Measurements from ENCODE around the gene PTPN14. TPM values are rescaled to one million over a fixed set of nuclear protein-coding genes. Genes with fewer than 3 reads are reported as not detected.
"Not testable (repeated sequence)": the region's sequence is repeated elsewhere in the genome, so short reads cannot be mapped to it uniquely, and the experiment has no call there.

The PTPN14 gene
- total RNA-seq, 1 experiment from 2014 or later: 76.4 TPM

- no peak overlapping the region for H4K91ac ChIP-seq (ENCODE audit: insufficient read length, low read depth, low read length)
- no peak for TF ChIP-seq CTCF (conservative IDR thresholded peaks at IDR 0.05)
- H4K20me1 ChIP-seq (ENCODE audit: control insufficient read depth, insufficient read depth, insufficient read length): no peaks in the 10 kb centered on the region
- Mint-ChIP-seq H3K36me3 (ENCODE audit: insufficient read depth in 1 of 3, low read depth in 3 of 3) (peaks cover 0 to 12% (median 4%) of the 10 kb centered on the region in 3 experiments; a peak in 3 of 7 replicates), H3K9me3 (no peaks in the 10 kb centered on the region), H3K27me3 (ENCODE audit: low read depth) (no peaks in the 10 kb centered on the region), H3K27ac (peak overlapping the region in 1 of 3 experiments; percentile 81; a peak in 1 of 7 replicates), H3K4me1 (peaks cover 42 to 52% of the 10 kb centered on the region in 2 experiments), H3K4me3 (no peak overlapping the region)
- no peak overlapping the region for H3K23ac ChIP-seq (ENCODE audit: insufficient read length, low read depth, low read length)
- no peak overlapping the region for H3T11ph ChIP-seq (ENCODE audit: low read length)
- H3K9me3 ChIP-seq (ENCODE audit: control insufficient read depth, low read depth, low read length): no peaks in the 10 kb centered on the region
- no peak for DNase-seq
- H2AK5ac ChIP-seq (ENCODE audit: insufficient read length, low read length): no peak overlapping the region
- no peak overlapping the region for H3K4me2 ChIP-seq (ENCODE audit: insufficient read depth, insufficient read length, low read length)
- no peaks in the 10 kb centered on the region for H3K27me3 ChIP-seq (ENCODE audit: insufficient read depth, low read length)
- no peak overlapping the region for H2BK120ac ChIP-seq (ENCODE audit: low read depth, low read length, poor library complexity, severe bottlenecking)
- no peak overlapping the region for H3K4ac ChIP-seq (ENCODE audit: low read depth, low read length)
- no peak overlapping the region for H2BK5ac ChIP-seq (ENCODE audit: insufficient read length, low read length)
- H3K18ac ChIP-seq (ENCODE audit: insufficient read length, low read depth, low read length): no peak overlapping the region
- H2BK12ac ChIP-seq (ENCODE audit: insufficient read length, low read depth, low read length): no peak overlapping the region
- no peak overlapping the region for H3K14ac ChIP-seq (ENCODE audit: insufficient read depth, low read length)
- no peak overlapping the region for H3K27ac ChIP-seq (ENCODE audit: insufficient read length, low read depth, low read length)
- H3K4me1 ChIP-seq (ENCODE audit: insufficient read depth, low read length): peaks cover 3% of the 10 kb centered on the region; the same call in 1 of the 2 replicates
- H2AFZ ChIP-seq (ENCODE audit: low read length): no peak overlapping the region
- no peaks in the 10 kb centered on the region for H3K23me2 ChIP-seq (ENCODE audit: insufficient read length, low read depth, low read length, poor library complexity, severe bottlenecking)
- no peak overlapping the region for H4K8ac ChIP-seq (replicated peaks; ENCODE audit: insufficient read length, low read depth, low read length)
- no peak overlapping the region for H2BK20ac ChIP-seq (ENCODE audit: low read depth, low read length, poor library complexity, severe bottlenecking)
- peaks cover 14% of the 10 kb centered on the region; the same call in 1 of the 2 replicates for H3K79me2 ChIP-seq (ENCODE audit: insufficient read depth, low read length)
- no CpG with 5 or more reads among the region's 5 CpGs for WGBS (ENCODE audit: extremely low coverage, insufficient read length, low lambda C conversion rate)
- no peak overlapping the region for H3K9ac ChIP-seq (ENCODE audit: extremely low read depth, insufficient read length, low read length)
- no peak overlapping the region for H3K56ac ChIP-seq (ENCODE audit: insufficient read length, low read depth, low read length)
- no peak overlapping the region for H4K5ac ChIP-seq (ENCODE audit: insufficient read length, low read depth, low read length)
- no peaks in the 10 kb centered on the region for H3K79me1 ChIP-seq (ENCODE audit: insufficient read depth, low read depth, low read length, poor library complexity, severe bottlenecking)
- H2BK15ac ChIP-seq (ENCODE audit: low read depth, low read length): no peak overlapping the region
Observed at GRCh38 chr1:214485151-214485550, 66.3 kb downstream of the PTPN14 start.

- not testable (repeated sequence) for H2AK5ac ChIP-seq (ENCODE audit: insufficient read length, low read length); H3K23ac ChIP-seq (ENCODE audit: insufficient read length, low read depth, low read length); H3K9ac ChIP-seq (ENCODE audit: extremely low read depth, insufficient read length, low read length); H3T11ph ChIP-seq (ENCODE audit: low read length); DNase-seq; H3K79me1 ChIP-seq (ENCODE audit: insufficient read depth, low read depth, low read length, poor library complexity, severe bottlenecking); H4K91ac ChIP-seq (ENCODE audit: insufficient read length, low read depth, low read length); H3K27me3 Mint-ChIP-seq (ENCODE audit: low read depth); H3K27ac ChIP-seq (ENCODE audit: insufficient read length, low read depth, low read length); H3K4me3 Mint-ChIP-seq; H3K9me3 ChIP-seq (ENCODE audit: control insufficient read depth, low read depth, low read length); H2BK12ac ChIP-seq (ENCODE audit: insufficient read length, low read depth, low read length); H4K5ac ChIP-seq (ENCODE audit: insufficient read length, low read depth, low read length); H2BK20ac ChIP-seq (ENCODE audit: low read depth, low read length, poor library complexity, severe bottlenecking); H3K4ac ChIP-seq (ENCODE audit: low read depth, low read length); H3K18ac ChIP-seq (ENCODE audit: insufficient read length, low read depth, low read length); H3K23me2 ChIP-seq (ENCODE audit: insufficient read length, low read depth, low read length, poor library complexity, severe bottlenecking); H2BK15ac ChIP-seq (ENCODE audit: low read depth, low read length); H3K9me3 Mint-ChIP-seq; H3K14ac ChIP-seq (ENCODE audit: insufficient read depth, low read length); H2AFZ ChIP-seq (ENCODE audit: low read length); H3K4me1 ChIP-seq (ENCODE audit: insufficient read depth, low read length); H2BK5ac ChIP-seq (ENCODE audit: insufficient read length, low read length); H3K56ac ChIP-seq (ENCODE audit: insufficient read length, low read depth, low read length); H4K20me1 ChIP-seq (ENCODE audit: control insufficient read depth, insufficient read depth, insufficient read length); H4K8ac ChIP-seq (replicated peaks; ENCODE audit: insufficient read length, low read depth, low read length); H3K27me3 ChIP-seq (ENCODE audit: insufficient read depth, low read length); H2BK120ac ChIP-seq (ENCODE audit: low read depth, low read length, poor library complexity, severe bottlenecking); H3K4me2 ChIP-seq (ENCODE audit: insufficient read depth, insufficient read length, low read length)
- Mint-ChIP-seq H3K36me3 (ENCODE audit: insufficient read depth in 1 of 3, low read depth in 3 of 3) (peaks cover 0 to 12% (median 4%) of the 10 kb centered on the region in 3 experiments; a peak in 3 of 7 replicates), H3K4me1 (peaks cover 42 to 50% of the 10 kb centered on the region in 2 experiments), H3K27ac (peak overlapping the region in 1 of 3 experiments; percentile 20; a peak in 1 of 7 replicates)
- WGBS (ENCODE audit: extremely low coverage, insufficient read length, low lambda C conversion rate): no CpG with 5 or more reads among the region's 13 CpGs
- H3K79me2 ChIP-seq (ENCODE audit: insufficient read depth, low read length): peaks cover 16% of the 10 kb centered on the region; the same call in 1 of the 2 replicates
Observed at GRCh38 chr1:214483180-214483579, 68.2 kb downstream of the PTPN14 start.
